HEK293 (cell line): ENCODE results near the gene MSANTD1.

Experiments used
- CTCF ChIA-PET: fragments of 350-600 bp; formaldehyde crosslinking; extraction: SDS; loops from one replicate; lab custom pipeline; 2021; ENCODE audit warnings: antibody characterized with exemption; lab: Yijun Ruan, JAX
- POLR2A ChIA-PET: fragments of 300-600 bp; formaldehyde crosslinking; extraction: SDS; loops from one replicate; lab custom pipeline; 2020; ENCODE audit warnings: antibody characterized with exemption, inconsistent platforms; lab: Yijun Ruan, JAX
- H3K27ac ChIP-seq: fragments of 200-500 bp; sonication (Bioruptor generic); 2 replicates; pipeline ENCODE4 v1.5.1; 2014; ENCODE audit warnings: low read depth, low read length, control low read depth, inconsistent platforms; ENCODE audit errors: extremely low read depth
- H3K36me3 ChIP-seq, 2 experiments: fragments of 200-500 bp in 1 of 2; sonication (Bioruptor generic) in 1 of 2; 1 replicate in 1 of 2; 2 replicates in 1 of 2; pipeline ENCODE4 v1.5.1; 2014 to 2017; ENCODE audit warnings: inconsistent platforms in 2 of 2, low read length in 2 of 2; ENCODE audit not compliant: control insufficient read depth in 2 of 2, insufficient read depth in 1 of 2
- H3K4me1 ChIP-seq: fragments of 200-500 bp; sonication (Bioruptor generic); 2 replicates; pipeline ENCODE4 v1.5.1; 2014; ENCODE audit warnings: mild to moderate bottlenecking, low read length, inconsistent platforms; ENCODE audit not compliant: control insufficient read depth, insufficient read depth
- H3K4me3 ChIP-seq: 2 replicates; pipeline ENCODE4 v1.5.1; 2011; ENCODE audit warnings: low read depth, mild to moderate bottlenecking, control low read depth, low read length, moderate library complexity
- H3K9me3 ChIP-seq: fragments of 200-500 bp; sonication (Bioruptor generic); 2 replicates; pipeline ENCODE4 v1.5.1; 2014; ENCODE audit warnings: low read depth, low read length, inconsistent platforms; ENCODE audit not compliant: control insufficient read depth, insufficient read depth
- YY1 ChIP-seq: fragments of 450-650 bp; formaldehyde crosslinking; IDR thresholded peaks from 2 replicates; pipeline ENCODE4 v1.5.1; 2018; ENCODE audit warnings: missing biosample characterization, missing genetic modification characterization
- ZEB2 ChIP-seq: fragments of 450-650 bp; formaldehyde crosslinking; IDR thresholded peaks from 2 replicates; pipeline ENCODE4 v1.5.1; 2016; ENCODE audit warnings: missing biosample characterization, missing genetic modification characterization
- ZFP41 ChIP-seq: fragments of 450-650 bp; formaldehyde crosslinking; IDR thresholded peaks from 2 replicates; pipeline ENCODE4 v1.5.1; 2016; ENCODE audit warnings: missing biosample characterization, missing genetic modification characterization, borderline replicate concordance
- ZNF37A ChIP-seq: fragments of 450-650 bp; IDR thresholded peaks from 2 replicates; pipeline ENCODE4 v1.5.1; 2018; ENCODE audit warnings: missing biosample characterization, missing genetic modification characterization
- ZNF404 ChIP-seq: fragments of 450-650 bp; formaldehyde crosslinking; IDR thresholded peaks from 2 replicates; pipeline ENCODE4 v1.5.1; 2017; ENCODE audit warnings: missing biosample characterization, missing genetic modification characterization
- ZNF48 ChIP-seq: fragments of 450-650 bp; formaldehyde crosslinking; IDR thresholded peaks from 2 replicates; pipeline ENCODE4 v1.5.1; 2016; ENCODE audit warnings: missing biosample characterization, missing genetic modification characterization
- ZNF571 ChIP-seq: fragments of 450-650 bp; formaldehyde crosslinking; IDR thresholded peaks from 2 replicates; pipeline ENCODE4 v1.5.0; 2017; ENCODE audit warnings: missing biosample characterization, missing genetic modification characterization
- ZNF768 ChIP-seq: fragments of 450-650 bp; formaldehyde crosslinking; IDR thresholded peaks from 2 replicates; pipeline ENCODE4 v1.5.1; 2018; ENCODE audit warnings: missing biosample characterization, mild to moderate bottlenecking, missing genetic modification characterization
- TF ChIP-seq, protein P1 (sequence below): fragments of 450-650 bp; formaldehyde crosslinking; IDR thresholded peaks from 2 replicates; pipeline ENCODE4 v1.5.1; 2016; ENCODE audit warnings: missing biosample characterization, missing genetic modification characterization
- TF ChIP-seq, protein P2 (sequence below): fragments of 450-650 bp; formaldehyde crosslinking; IDR thresholded peaks from 2 replicates; pipeline ENCODE4 v1.5.1; 2017; ENCODE audit warnings: missing biosample characterization, missing genetic modification characterization
- TF ChIP-seq, protein P3 (sequence below): fragments of 450-650 bp; formaldehyde crosslinking; IDR thresholded peaks from 2 replicates; pipeline ENCODE4 v1.5.1; 2016; ENCODE audit warnings: missing biosample characterization, missing genetic modification characterization
- TF ChIP-seq, protein P4 (sequence below): fragments of 450-650 bp; formaldehyde crosslinking; IDR thresholded peaks from 2 replicates; pipeline ENCODE4 v1.5.1; 2016; ENCODE audit warnings: missing biosample characterization, missing genetic modification characterization

The MSANTD1 gene

GRCh38 chr4:3250956-3251690 lies 2.2 kb downstream of the MSANTD1 start (continued):
- TF ChIP-seq ZNF571: no peak
- no peak for TF ChIP-seq YY1 (tag by site-specific recombination)

GRCh38 chr4:3251691-3252479 lies 2.9 kb downstream of the MSANTD1 start:
- H3K4me3 ChIP-seq: no peak overlapping the region
- ChIA-PET CTCF (no interaction called here), POLR2A (no interaction called here)
- no peaks in the 10 kb centered on the region for H3K4me1 ChIP-seq
- H3K27ac ChIP-seq: no peak overlapping the region
- no peaks in the 10 kb centered on the region for H3K9me3 ChIP-seq
- TF ChIP-seq ZNF48 (tag by site-specific recombination) (no peak), ZEB2 (tag by site-specific recombination) (no peak), ZNF37A (tag by site-specific recombination) (no peak), ZFP41 (tag by site-specific recombination) (no peak)
- TF ChIP-seq, protein P1, sequence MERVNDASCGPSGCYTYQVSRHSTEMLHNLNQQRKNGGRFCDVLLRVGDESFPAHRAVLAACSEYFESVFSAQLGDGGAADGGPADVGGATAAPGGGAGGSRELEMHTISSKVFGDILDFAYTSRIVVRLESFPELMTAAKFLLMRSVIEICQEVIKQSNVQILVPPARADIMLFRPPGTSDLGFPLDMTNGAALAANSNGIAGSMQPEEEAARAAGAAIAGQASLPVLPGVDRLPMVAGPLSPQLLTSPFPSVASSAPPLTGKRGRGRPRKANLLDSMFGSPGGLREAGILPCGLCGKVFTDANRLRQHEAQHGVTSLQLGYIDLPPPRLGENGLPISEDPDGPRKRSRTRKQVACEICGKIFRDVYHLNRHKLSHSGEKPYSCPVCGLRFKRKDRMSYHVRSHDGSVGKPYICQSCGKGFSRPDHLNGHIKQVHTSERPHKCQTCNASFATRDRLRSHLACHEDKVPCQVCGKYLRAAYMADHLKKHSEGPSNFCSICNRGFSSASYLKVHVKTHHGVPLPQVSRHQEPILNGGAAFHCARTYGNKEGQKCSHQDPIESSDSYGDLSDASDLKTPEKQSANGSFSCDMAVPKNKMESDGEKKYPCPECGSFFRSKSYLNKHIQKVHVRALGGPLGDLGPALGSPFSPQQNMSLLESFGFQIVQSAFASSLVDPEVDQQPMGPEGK (tag by site-specific recombination): no peak
- TF ChIP-seq, protein P2, sequence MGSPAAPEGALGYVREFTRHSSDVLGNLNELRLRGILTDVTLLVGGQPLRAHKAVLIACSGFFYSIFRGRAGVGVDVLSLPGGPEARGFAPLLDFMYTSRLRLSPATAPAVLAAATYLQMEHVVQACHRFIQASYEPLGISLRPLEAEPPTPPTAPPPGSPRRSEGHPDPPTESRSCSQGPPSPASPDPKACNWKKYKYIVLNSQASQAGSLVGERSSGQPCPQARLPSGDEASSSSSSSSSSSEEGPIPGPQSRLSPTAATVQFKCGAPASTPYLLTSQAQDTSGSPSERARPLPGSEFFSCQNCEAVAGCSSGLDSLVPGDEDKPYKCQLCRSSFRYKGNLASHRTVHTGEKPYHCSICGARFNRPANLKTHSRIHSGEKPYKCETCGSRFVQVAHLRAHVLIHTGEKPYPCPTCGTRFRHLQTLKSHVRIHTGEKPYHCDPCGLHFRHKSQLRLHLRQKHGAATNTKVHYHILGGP (tag by site-specific recombination): no peak
- TF ChIP-seq, protein P3, sequence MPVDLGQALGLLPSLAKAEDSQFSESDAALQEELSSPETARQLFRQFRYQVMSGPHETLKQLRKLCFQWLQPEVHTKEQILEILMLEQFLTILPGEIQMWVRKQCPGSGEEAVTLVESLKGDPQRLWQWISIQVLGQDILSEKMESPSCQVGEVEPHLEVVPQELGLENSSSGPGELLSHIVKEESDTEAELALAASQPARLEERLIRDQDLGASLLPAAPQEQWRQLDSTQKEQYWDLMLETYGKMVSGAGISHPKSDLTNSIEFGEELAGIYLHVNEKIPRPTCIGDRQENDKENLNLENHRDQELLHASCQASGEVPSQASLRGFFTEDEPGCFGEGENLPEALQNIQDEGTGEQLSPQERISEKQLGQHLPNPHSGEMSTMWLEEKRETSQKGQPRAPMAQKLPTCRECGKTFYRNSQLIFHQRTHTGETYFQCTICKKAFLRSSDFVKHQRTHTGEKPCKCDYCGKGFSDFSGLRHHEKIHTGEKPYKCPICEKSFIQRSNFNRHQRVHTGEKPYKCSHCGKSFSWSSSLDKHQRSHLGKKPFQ (tag by site-specific recombination): no peak
- H3K36me3 ChIP-seq: no peaks in the 10 kb centered on the region

GRCh38 chr4:3252480-3252828 lies 3.5 kb downstream of the MSANTD1 start:
- Histone ChIP-seq H3K4me1 (no peaks in the 10 kb centered on the region), H3K36me3 (no peaks in the 10 kb centered on the region), H3K27ac (no peak overlapping the region)
- ChIA-PET CTCF (no interaction called here), POLR2A (no interaction called here)
- TF ChIP-seq, protein P4, sequence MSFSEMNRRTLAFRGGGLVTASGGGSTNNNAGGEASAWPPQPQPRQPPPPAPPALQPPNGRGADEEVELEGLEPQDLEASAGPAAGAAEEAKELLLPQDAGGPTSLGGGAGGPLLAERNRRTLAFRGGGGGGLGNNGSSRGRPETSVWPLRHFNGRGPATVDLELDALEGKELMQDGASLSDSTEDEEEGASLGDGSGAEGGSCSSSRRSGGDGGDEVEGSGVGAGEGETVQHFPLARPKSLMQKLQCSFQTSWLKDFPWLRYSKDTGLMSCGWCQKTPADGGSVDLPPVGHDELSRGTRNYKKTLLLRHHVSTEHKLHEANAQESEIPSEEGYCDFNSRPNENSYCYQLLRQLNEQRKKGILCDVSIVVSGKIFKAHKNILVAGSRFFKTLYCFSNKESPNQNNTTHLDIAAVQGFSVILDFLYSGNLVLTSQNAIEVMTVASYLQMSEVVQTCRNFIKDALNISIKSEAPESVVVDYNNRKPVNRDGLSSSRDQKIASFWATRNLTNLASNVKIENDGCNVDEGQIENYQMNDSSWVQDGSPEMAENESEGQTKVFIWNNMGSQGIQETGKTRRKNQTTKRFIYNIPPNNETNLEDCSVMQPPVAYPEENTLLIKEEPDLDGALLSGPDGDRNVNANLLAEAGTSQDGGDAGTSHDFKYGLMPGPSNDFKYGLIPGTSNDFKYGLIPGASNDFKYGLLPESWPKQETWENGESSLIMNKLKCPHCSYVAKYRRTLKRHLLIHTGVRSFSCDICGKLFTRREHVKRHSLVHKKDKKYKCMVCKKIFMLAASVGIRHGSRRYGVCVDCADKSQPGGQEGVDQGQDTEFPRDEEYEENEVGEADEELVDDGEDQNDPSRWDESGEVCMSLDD (tag by site-specific recombination): no peak
- TF ChIP-seq ZNF404 (tag by site-specific recombination) (no peak), ZNF768 (tag by site-specific recombination) (0 out of 2 replicates have a peak, but pooled peaks have one; percentile 26)
- TF ChIP-seq, all 188 proteins: peak for 1
- Histone ChIP-seq H3K4me3 (no peak overlapping the region), H3K9me3 (no peaks in the 10 kb centered on the region)
